ENCODE results near the gene HSD11B2. TPM values are rescaled to one million over a fixed set of nuclear protein-coding genes. Genes with fewer than 3 reads are reported as not detected.
A peak's percentile ranks its signal among the peaks of the same experiment; 100 is the strongest.

HSD11B2 gene
- total RNA-seq, 2 donors from 2014 or later: 11.4 to 35.6 TPM

- H3K4me1 ChIP-seq (replicated peaks): peaks cover 41% of the 10 kb centered on the region
- no peak for TF ChIP-seq CTCF (IDR thresholded peaks at IDR 0.05)
- no peak for TF ChIP-seq POLR2AphosphoS5 (IDR thresholded peaks at IDR 0.05)
- no peak for TF ChIP-seq POLR2A (IDR thresholded peaks at IDR 0.05)
- no peaks in the 10 kb centered on the region for H3K36me3 ChIP-seq
- no peak overlapping the region for H3K4me3 ChIP-seq
- WGBS: 67% methylated on average over 12 of the region's 12 CpGs
- H3K27me3 ChIP-seq (replicated peaks; ENCODE audit: insufficient read depth): no peaks in the 10 kb centered on the region
- H3K9me3 ChIP-seq: no peaks in the 10 kb centered on the region
- DNase-seq (ENCODE audit: low spot score): no peak
- intact Hi-C loops (cut with DNase I): no loop called here
- peak overlapping the region in 1 of 2 donors; percentile 32 for H3K27ac ChIP-seq
Observed at GRCh38 chr16:67445913-67446907, 15.3 kb downstream of the HSD11B2 start.

GRCh38 chr16:67446968-67447507 lies 16.1 kb downstream of the HSD11B2 start:
- DNase-seq (ENCODE audit: low spot score): no peak
- H3K27me3 ChIP-seq (replicated peaks; ENCODE audit: insufficient read depth): no peaks in the 10 kb centered on the region
- H3K9me3 ChIP-seq: no peaks in the 10 kb centered on the region
- intact Hi-C loops (cut with DNase I): no loop called here
- peaks cover 43% of the 10 kb centered on the region for H3K4me1 ChIP-seq (replicated peaks)
- H3K27ac ChIP-seq: no peak overlapping the region
- no peak overlapping the region for H3K4me3 ChIP-seq
- 74% methylated on average over 8 of the region's 8 CpGs for WGBS
- no peaks in the 10 kb centered on the region for H3K36me3 ChIP-seq
- TF ChIP-seq CTCF (IDR thresholded peaks at IDR 0.05) (no peak), POLR2AphosphoS5 (IDR thresholded peaks at IDR 0.05) (no peak)

- Histone ChIP-seq H3K36me3 (no peaks in the 10 kb centered on the region), H3K4me1 (replicated peaks) (peaks cover 46% of the 10 kb centered on the region), H3K4me3 (no peak overlapping the region), H3K27me3 (replicated peaks; ENCODE audit: insufficient read depth) (no peaks in the 10 kb centered on the region), H3K9me3 (no peaks in the 10 kb centered on the region), H3K27ac (no peak overlapping the region)
- intact Hi-C loops (cut with DNase I): no loop called here
- 71% methylated on average over 4 of the region's 6 CpGs for WGBS
- TF ChIP-seq POLR2A (IDR thresholded peaks at IDR 0.05) (no peak), CTCF (IDR thresholded peaks at IDR 0.05) (peak in 1 of 4 experiments; percentile 21), POLR2AphosphoS5 (IDR thresholded peaks at IDR 0.05) (no peak)
- DNase-seq (ENCODE audit: low spot score): no peak
Observed at GRCh38 chr16:67447508-67448076, 16.7 kb downstream of the HSD11B2 start.

- Histone ChIP-seq H3K27ac (no peak overlapping the region), H3K36me3 (no peaks in the 10 kb centered on the region), H3K27me3 (replicated peaks; ENCODE audit: insufficient read depth) (no peaks in the 10 kb centered on the region), H3K4me3 (no peak overlapping the region), H3K4me1 (replicated peaks) (peaks cover 45% of the 10 kb centered on the region), H3K9me3 (no peaks in the 10 kb centered on the region)
- TF ChIP-seq POLR2A (IDR thresholded peaks at IDR 0.05) (no peak), POLR2AphosphoS5 (IDR thresholded peaks at IDR 0.05) (no peak), CTCF (IDR thresholded peaks at IDR 0.05) (no peak)
- no peak for DNase-seq (ENCODE audit: low spot score)
- WGBS: 95% methylated on average over 5 of the region's 5 CpGs
- intact Hi-C loops (cut with DNase I): no loop called here
Observed at GRCh38 chr16:67448580-67448979, 17.7 kb downstream of the HSD11B2 start.

Measured in prostate gland (tissue), 2 donors.